Gastroesophageal sphincter (tissue), 3 donors: ENCODE measurements around the gene TROAP.

Source experiments
- CTCF ChIP-seq, 4 experiments: fragments of 200-600 bp in 2 of 4; fragments of 450-650 bp in 2 of 4; sonication (generic) in 1 of 4; IDR thresholded peaks; one replicate each; pipeline ENCODE4 v1.5.1; 2017 to 2019; ENCODE audit warnings: antibody characterized with exemption in 4 of 4, mild to moderate bottlenecking in 2 of 4, moderate library complexity in 2 of 4
- EP300 ChIP-seq: sonication (generic); formaldehyde crosslinking; IDR thresholded peaks from one replicate; pipeline ENCODE4 v1.6.1; 2017; ENCODE audit warnings: antibody characterized with exemption, mild to moderate bottlenecking
- POLR2A ChIP-seq, 2 donors: fragments of 450-650 bp; IDR thresholded peaks; one replicate each; pipeline ENCODE4 v1.6.1; 2017; ENCODE audit warnings: antibody characterized with exemption in 2 of 2, mild to moderate bottlenecking in 2 of 2, moderate library complexity in 1 of 2

DNA sequence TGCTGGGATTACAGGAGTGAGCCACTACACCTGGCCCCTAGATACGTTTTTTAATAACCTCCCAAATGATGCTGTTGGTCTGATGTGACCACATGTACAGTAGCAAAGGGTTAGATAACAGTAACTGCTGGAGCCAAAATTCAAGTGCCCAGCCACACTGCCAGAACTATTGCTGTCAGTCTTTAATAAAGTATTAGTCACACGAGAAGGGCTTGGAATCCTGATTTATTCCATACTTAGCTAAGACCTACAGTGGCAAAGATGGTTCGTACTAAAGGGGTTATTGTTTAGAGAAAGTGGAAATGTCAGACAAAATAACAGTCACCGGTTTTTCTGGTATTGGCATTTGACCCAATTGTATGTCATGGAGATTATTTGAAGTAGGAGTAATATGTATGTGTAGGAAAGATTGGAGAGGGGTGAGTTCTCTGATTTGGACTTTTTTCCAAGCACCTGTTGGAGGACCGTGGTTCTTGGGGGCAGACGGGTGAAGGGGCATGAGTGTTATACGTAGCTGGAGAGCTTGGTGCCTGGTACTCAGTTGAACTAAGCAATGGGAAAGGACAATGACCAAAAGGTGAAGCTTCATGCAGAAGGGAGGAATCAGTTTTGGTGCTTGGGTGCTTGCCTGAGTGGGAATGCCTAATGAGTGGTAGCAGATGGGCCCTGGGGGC is 48.5 kb upstream of the TROAP start:
- TF ChIP-seq POLR2A (IDR thresholded peaks at IDR 0.05) (no peak), CTCF (IDR thresholded peaks at IDR 0.05) (no peak), EP300 (no peak)
